Non-pigmented ciliary epithelial cell (primary cell): Measurements from ENCODE around the gene SDR39U1.
A peak's percentile ranks its signal among the peaks of the same experiment; 100 is the strongest.

ENCODE experiments used
- DNase-seq: peaks from one replicate; pipeline ENCODE4 v3.0.0-alpha.2; 2010; ENCODE audit warnings: low read depth

SDR39U1 gene

GRCh38 chr14:24428628-24429394 is 13.8 kb downstream of the SDR39U1 start:
- no peak for DNase-seq

GRCh38 chr14:24427537-24428508 is 14.8 kb downstream of the SDR39U1 start:
- DNase-seq, result no peak

- DNase-seq, result no peak
Observed at GRCh38 chr14:24426912-24427536, 15.6 kb downstream of the SDR39U1 start.

GRCh38 chr14:24426150-24426911 is 16.2 kb downstream of the SDR39U1 start:
- DNase-seq, result no peak

- peak; percentile 68 for DNase-seq
Observed at GRCh38 chr14:24425704-24426103, 16.9 kb downstream of the SDR39U1 start.

- DNase-seq, result no peak
Observed at GRCh38 chr14:24422694-24423601, 19.6 kb downstream of the SDR39U1 start.

- no peak for DNase-seq
Observed at GRCh38 chr14:24422261-24422660, 20.3 kb downstream of the SDR39U1 start.

GRCh38 chr14:24418492-24418873 is 24.1 kb downstream of the SDR39U1 start:
- DNase-seq, result no peak

GRCh38 chr14:24417832-24418491 is 24.6 kb downstream of the SDR39U1 start:
- DNase-seq, result no peak

- no peak for DNase-seq
Observed at GRCh38 chr14:24416932-24417619, 25.5 kb downstream of the SDR39U1 start.

- DNase-seq, result no peak
Observed at GRCh38 chr14:24416254-24416931, 26.2 kb downstream of the SDR39U1 start.

GRCh38 chr14:24415421-24416253 is 26.9 kb downstream of the SDR39U1 start:
- no peak for DNase-seq

- no peak for DNase-seq
Observed at GRCh38 chr14:24414732-24415420, 27.7 kb downstream of the SDR39U1 start.

- DNase-seq, result no peak
Observed at GRCh38 chr14:24414077-24414476, 28.5 kb downstream of the SDR39U1 start.

- DNase-seq, result no peak
Observed at GRCh38 chr14:24411443-24412389, 30.9 kb downstream of the SDR39U1 start.

GRCh38 chr14:24409956-24410355 is 32.6 kb downstream of the SDR39U1 start:
- no peak for DNase-seq
